Measurements from ENCODE around the gene TMEM150B.

DNA sequence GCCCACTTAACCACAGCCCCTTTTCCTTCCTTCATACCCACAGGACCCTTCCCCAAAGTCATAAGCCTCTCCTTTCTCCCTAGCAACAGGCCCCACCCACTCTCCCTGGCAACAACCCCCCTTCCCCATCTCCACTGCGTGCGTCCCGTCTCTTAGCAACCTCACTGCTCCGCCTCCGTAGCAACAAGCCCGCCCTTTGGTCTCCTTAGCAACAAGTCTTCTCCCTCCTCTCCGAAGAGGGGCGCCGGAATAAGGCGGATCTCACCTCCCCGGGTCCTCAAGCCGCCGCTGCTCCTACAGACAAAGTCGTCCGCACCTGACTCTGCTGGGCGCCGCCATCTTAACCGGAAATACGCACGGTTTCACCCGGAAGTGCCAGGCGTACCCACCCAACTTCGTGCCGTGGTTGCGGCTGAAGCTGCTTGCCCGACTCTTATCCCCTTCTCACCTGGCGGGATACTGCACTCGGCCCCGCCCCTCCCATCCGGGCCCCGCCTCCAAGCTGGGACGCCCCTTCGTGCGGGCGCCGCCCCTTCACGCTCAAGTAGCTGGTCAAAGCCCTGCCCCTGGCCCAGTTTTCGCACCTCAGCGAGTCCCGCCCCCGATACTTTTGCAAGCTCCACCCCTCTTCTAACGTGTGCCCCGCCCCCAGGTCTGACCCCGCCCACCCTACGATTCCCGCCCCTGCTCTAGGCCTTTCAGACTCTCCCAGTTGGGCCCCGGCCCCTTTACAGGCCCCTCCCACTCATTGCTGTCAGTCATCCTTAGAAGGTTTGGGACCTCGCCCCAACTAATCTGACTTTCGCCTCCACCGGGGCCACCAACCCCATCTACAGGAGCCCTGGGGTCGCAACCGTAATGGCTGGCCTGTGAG lies 45.1 kb downstream of the TMEM150B start, which contains the start of gene HSPBP1:
- TF ChIP-seq CTCF (IDR thresholded peaks at IDR 0.05) (no peak), POLR2A (IDR thresholded peaks at IDR 0.05) (peak; percentile 23)
